NCI-H748 treated with DMSO at 0.1 percent for 48 hours (cell line): ENCODE measurements around the gene KRT13.
A peak's percentile ranks its signal among the peaks of the same experiment; 100 is the strongest.

Experiments used
- DNase-seq: peaks from one replicate; lab custom pipeline; 2025; lab: John Stamatoyannopoulos, UW

KRT13 gene

GRCh38 chr17:41494524-41494923 is 10.9 kb downstream of the KRT13 start:
- no peak for DNase-seq

DNA sequence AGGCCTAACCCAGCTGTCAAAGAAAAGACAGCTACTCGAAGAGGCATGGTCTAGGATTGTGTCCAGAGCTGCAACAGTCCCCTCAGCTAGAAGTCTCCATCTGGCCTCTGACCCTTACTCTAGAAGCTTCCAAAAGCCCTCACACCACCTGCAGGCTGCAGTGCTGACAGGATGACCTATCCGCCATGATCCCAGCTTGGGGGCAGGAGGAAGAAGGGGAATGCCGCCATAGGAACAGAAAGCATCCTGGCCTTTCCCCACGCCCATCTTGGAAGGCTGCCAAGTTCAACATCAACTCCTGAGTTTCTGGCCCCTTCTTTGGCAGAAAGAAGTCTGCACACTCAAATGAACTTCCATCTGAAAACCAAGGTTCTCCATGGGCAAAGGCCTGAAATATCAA is 12.6 kb downstream of the KRT13 start:
- peak; percentile 69 for DNase-seq

- no peak for DNase-seq
Measured at GRCh38 chr17:41492351-41492750, 13.1 kb downstream of the KRT13 start.

DNA sequence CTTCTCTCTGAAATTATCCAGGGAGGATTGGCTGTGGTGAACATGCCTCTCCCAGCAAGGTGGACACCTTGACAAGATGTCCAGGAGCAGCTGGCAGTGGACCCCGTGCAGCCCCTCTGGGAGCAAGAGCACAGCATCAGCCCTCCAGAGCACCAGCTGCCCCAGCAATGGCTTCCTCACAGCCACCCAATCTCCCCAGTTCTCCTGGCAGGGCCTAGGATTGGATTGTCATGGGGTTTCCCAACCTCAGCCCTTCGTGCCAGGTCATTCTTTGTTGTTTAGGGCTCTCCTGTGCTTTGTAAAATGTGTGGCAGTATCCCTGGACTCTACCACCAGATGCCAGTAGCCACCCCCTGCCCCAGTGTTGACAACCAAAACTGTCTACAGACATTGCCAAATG is 13.9 kb downstream of the KRT13 start:
- DNase-seq, result no peak

DNA sequence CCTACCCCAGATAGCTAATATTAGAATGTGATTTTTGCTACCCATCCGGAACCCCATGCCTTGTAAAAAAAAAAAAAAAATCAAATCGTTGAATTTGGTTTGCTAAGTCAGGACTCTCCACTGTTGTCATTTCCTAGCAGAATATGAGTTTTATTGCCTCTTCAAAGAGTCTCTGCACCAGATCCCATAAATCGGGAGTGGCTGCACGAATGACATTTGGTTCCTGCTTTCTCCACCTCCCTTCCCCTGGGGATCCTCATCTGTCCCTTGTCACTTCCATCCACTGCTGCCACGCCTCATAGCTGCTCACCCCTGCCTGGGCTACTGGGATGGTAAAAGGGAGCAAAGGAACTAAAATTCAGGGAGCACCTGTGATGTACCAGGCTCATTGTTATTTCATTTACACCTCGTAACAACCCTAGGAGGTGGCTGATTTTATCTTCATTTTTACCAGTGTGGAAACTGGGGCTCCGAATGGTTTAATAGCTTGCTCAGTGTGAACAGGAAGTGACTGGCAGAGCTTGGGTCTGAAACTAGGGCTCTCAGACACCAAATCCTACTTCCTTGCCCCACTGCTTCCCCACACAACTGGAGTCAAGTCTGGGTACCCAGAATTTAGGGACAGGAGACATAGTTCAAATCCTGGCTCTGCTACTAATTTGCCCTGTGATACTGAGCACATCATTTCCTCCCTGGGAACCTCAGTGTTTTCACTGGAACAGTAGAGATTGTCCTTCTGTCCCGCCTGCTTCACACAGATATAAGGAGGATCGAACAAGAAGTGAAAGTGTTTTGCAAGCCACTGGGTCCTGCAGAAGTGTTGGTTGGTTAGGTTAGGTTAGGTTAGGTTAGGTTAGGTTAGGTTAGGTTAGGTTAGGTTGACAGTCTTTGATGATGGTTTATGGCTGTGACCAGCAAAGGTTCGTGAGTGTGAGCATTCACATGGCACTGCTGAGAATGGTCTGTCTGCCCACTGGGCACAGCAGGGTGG is 15.1 kb downstream of the KRT13 start:
- DNase-seq, result no peak

DNA sequence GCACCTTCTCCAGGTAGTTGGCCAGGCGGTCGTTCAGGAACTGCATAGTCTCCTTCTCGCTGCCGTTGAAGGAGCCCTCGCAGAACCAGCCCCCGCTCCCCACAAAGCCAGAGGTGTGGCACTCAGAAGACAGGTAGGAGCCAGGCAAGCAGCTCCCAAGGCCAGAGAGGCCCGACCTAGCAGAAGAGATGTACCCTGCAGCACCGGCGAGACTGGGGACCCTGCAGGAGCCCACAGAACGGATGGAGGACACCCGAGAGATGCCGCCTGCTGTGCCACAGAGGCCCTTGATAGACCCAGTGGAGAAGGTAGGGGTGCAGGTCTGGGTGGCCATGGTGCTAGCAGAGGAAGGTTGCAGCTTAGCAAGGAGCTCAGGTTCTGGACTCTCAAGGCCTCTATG is 15.9 kb downstream of the KRT13 start, which contains the start of gene KRT36:
TSS of gene KRT36 (minus strand) at position 380 of the 400 bp plus-strand sequence. CDS start at position 334, 46 bp downstream.
- no peak for DNase-seq

- no peak for DNase-seq
Measured at GRCh38 chr17:41486809-41487530, 18.4 kb downstream of the KRT13 start.

DNA sequence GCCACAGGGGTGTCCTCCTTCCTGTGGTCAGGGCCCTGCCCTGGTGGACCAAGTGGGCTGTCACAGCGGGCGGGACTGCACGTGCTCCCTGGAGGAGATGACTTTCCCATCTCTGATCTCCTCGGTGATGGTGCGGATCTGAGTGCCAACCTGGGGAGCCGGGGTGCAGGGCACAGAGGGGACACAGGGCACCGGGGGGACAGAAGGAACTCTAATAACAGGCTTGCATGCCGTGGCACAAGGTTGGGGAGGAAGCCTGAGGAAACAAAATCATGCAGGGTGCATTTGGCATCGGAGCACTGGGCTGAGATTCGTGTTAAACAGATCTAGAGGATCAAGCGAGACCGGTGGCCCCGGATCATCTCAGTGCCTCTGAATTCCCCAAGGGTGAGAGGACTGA is 19.1 kb downstream of the KRT13 start:
- DNase-seq, result no peak

GRCh38 chr17:41484920-41485904 is 20.2 kb downstream of the KRT13 start:
- no peak for DNase-seq

GRCh38 chr17:41483991-41484826 is 21.2 kb downstream of the KRT13 start:
- DNase-seq, result no peak

- no peak for DNase-seq
Measured at GRCh38 chr17:41483531-41483930, 21.9 kb downstream of the KRT13 start.

DNA sequence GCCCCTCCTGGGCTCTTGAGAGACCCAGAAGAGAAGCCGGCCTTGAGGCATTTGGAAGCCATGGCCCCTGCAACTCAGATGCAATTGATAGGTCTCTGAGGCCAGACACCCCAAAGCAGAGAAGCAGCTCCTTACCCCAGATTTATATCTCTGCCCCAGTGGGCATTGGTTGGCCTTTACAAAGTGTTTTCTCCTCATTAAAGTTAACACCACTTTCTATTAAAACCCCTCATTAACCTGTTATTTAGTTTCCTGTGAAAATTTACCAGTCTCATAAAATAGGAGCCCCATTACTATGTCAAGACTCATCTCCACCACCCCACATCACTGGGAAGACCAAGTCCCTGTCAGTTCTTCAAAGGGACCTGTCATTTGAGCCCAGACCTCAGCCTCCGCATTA is 24.4 kb downstream of the KRT13 start, which contains the start of gene KRT35:
TSS of gene KRT35 (minus strand) at position 116 of the 400 bp plus-strand sequence. CDS start at position 62, 54 bp downstream.
- DNase-seq, result no peak

DNA sequence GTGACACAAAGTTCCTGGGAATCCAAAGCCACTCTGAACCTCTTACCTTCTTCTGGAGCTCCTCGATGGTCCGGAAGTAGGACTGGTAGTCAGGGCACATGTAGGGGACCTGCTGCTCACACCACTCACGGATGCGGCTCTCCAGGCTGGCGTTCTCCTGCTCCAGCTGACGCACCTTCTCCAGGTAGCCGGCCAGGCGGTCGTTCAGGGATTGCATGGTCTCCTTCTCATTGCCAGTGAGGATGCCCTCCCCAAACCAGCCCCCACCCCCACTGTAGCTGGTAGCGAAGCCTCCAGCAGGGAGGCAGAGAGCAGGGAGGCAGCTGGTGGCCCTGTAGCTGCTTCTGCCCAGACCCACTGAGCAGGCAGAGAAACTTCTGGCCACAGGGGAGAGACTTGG is 24.8 kb downstream of the KRT13 start:
- no peak for DNase-seq

DNA sequence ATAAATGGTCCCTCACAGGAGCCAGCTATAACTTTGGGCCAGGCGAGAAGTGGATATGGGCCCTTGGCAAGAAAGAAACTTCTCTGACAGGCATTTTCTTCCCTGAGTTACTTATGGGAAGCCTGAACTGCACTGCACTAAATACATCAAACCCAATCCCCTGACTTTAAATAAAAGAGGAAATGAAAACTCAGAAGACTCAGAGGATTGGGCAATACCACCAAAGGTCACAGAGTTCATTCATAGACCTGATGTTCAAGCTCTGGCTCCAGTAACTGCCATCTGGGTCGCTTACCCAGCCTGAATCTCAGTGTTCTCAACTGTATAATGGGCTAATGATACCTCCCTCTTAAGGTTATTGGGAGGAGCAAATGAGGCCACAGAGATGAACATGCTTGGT is 25.3 kb downstream of the KRT13 start:
- no peak for DNase-seq

- no peak for DNase-seq
Measured at GRCh38 chr17:41478237-41478636, 27.2 kb downstream of the KRT13 start.

DNA sequence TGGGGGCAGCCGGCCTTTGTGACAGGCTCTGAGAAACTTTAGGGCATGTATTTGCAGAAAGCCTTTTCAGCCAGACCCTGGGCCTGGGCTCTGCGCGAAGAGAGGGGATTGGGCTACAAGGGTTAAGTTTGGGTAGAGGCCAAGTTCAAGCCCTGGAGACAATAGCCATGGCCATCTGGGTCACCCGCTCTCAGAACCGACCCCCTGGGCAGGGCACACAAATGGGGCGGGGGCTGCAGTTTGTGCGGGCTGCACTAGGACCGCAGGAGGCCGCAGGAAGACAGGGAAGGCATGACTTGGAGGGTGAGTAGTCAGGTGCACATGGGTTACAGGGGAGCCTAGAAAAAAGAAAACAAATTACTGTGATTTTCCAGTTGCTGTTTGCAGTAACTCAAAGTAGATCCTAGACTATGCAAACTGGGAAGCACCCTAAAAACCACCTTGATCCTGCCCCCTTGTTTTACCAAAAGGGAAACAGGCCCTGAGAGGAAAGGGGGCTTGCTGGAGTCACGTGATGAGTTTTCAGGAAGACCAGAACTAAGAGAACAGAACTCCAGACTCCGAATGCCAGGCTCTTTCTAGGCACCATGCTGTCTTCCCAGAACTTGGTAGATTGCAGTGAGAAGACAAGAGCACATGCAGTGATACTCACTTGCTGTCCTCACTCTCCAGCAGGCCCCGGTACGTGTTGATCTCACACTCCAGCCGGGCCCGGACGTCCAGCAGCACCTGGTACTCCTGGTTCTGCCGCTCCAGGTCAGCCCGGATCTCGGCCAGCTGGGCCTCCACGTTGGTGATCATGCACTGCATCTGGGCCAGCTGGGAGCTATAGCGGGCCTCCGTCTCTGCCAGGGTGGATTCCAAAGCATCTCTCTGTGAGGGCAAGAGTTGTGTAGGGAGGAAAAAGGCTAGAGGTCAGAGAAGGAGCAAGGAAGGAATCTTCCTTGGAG is 28.3 kb downstream of the KRT13 start:
- DNase-seq, result no peak

DNA sequence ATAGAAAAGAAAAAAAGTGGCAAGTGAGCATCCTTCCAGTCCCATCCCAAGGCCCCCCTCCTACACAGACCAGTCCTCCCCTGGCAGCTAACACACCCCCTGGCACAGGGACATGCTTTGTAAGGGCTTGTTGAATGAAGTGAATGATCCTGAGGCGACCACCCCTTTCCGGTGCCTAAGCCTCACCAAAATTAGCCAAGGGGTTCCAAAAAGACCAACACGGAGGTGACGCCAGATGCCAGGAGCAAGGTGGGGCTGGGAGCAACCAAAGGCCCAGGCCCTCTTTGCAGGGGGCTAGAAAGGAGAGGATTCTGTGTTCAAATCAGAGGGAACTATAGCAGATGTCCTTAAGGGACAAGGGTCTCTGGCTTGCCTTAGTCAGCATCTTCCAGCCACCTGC is 30.0 kb downstream of the KRT13 start:
- no peak for DNase-seq

GRCh38 chr17:41474863-41475262 is 30.5 kb downstream of the KRT13 start:
- DNase-seq, result no peak

- no peak for DNase-seq
Measured at GRCh38 chr17:41468346-41468745, 37.1 kb downstream of the KRT13 start.

DNA sequence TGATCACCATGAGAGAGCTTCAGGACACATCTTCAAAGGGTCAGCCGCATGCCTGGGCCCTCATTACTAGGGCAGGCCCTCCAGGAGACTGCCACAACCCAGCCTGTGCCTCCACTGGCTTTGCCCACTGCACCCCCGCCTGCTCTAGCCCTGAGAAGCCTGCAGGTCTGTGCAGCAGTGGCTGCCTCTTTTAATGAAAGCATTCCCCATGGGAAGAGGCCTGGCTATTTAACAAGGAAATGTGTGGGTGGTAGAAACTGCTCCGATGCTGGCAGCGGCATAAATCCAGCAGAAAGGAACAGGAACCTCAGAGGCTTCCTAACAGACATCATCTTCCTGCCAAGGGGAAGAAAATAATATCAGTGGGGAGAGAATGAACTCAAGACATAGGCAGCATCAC is 37.9 kb downstream of the KRT13 start:
- no peak for DNase-seq
